SK-N-MC (cell line): ENCODE measurements around the gene RUNX2.

Source experiments
- EZH2 ChIP-seq: fragments of 200-600 bp; sonication (generic); IDR thresholded peaks from one replicate; pipeline ENCODE4 v1.6.1; 2017; ENCODE audit warnings: antibody characterized with exemption
- FOXP2 ChIP-seq: optimal IDR thresholded peaks from 2 replicates; pipeline ENCODE3; 2011; ENCODE audit warnings: mild to moderate bottlenecking, moderate library complexity; ENCODE audit not compliant: insufficient read depth; ENCODE audit errors: extremely low read length, control extremely low read depth
- POLR2AphosphoS5 ChIP-seq: IDR thresholded peaks from 2 replicates; pipeline ENCODE4 v1.6.1; 2012; ENCODE audit warnings: mild to moderate bottlenecking, low read depth, low read length, borderline replicate concordance

GRCh38 chr6:45483021-45483420 lies 154.9 kb downstream of the RUNX2 start:
- TF ChIP-seq EZH2 (no peak), FOXP2 (no peak), POLR2AphosphoS5 (no peak)
